ENCODE measurements around the gene CA11.
A peak's percentile ranks its signal among the peaks of the same experiment; 100 is the strongest.

CA11 gene

DNA sequence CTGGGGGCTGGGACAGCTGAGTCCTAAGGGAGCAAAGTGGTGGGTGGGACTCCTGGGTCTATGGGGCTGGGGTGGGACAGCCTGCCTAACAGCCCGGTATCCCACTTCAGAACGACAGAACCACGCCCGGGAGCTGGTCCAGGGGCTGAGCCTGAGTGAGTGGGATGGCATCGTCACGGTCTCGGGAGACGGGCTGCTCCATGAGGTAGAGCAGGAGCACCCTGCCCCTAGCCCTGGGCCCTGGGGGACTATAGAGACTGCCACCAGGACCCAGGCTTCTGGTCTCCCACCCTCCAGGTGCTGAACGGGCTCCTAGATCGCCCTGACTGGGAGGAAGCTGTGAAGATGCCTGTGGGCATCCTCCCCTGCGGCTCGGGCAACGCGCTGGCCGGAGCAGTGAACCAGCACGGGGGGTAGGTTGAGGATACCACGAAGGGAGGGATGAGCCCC lies 18.1 kb downstream of the CA11 start:
- no peak for DNase-seq

DNA sequence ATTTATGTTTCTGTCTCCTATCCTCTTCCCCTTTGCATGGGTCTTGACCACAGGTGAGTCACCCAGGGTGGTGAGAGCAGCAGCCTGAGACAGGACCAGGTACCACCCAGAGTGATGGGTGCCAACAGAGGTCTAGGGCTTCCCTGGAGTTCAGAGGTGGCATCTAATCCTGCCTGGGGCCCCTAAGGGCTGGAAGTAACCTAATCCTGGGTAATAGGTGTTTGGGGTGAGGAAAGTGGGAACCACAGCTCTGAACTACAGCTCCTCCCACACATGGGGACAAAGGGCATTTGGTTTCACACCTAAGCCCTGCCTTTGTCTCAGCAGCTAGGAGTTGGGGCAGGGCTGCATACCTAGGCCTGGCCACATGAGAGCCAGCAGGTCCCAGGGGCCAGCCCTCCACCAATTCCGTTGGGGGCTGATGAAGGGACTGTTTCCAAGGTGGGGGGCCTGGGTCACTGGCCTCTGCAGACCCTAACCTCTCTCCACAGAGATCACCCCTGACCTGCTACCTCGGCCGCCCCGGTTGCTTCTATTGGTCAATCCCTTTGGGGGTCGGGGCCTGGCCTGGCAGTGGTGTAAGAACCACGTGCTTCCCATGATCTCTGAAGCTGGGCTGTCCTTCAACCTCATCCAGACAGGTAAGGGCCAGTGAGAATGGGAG lies 18.7 kb downstream of the CA11 start:
- DNase-seq = no peak

DNA sequence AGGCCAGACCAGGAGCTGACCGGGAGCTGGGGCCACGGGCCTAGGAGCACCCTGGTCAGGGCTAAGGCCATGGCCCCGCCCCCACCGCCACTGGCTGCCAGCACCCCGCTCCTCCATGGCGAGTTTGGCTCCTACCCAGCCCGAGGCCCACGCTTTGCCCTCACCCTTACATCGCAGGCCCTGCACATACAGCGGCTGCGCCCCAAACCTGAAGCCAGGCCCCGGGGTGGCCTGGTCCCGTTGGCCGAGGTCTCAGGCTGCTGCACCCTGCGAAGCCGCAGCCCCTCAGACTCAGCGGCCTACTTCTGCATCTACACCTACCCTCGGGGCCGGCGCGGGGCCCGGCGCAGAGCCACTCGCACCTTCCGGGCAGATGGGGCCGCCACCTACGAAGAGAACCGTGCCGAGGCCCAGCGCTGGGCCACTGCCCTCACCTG lies 20.1 kb downstream of the CA11 start:
- DNase-seq = no peak

DNA sequence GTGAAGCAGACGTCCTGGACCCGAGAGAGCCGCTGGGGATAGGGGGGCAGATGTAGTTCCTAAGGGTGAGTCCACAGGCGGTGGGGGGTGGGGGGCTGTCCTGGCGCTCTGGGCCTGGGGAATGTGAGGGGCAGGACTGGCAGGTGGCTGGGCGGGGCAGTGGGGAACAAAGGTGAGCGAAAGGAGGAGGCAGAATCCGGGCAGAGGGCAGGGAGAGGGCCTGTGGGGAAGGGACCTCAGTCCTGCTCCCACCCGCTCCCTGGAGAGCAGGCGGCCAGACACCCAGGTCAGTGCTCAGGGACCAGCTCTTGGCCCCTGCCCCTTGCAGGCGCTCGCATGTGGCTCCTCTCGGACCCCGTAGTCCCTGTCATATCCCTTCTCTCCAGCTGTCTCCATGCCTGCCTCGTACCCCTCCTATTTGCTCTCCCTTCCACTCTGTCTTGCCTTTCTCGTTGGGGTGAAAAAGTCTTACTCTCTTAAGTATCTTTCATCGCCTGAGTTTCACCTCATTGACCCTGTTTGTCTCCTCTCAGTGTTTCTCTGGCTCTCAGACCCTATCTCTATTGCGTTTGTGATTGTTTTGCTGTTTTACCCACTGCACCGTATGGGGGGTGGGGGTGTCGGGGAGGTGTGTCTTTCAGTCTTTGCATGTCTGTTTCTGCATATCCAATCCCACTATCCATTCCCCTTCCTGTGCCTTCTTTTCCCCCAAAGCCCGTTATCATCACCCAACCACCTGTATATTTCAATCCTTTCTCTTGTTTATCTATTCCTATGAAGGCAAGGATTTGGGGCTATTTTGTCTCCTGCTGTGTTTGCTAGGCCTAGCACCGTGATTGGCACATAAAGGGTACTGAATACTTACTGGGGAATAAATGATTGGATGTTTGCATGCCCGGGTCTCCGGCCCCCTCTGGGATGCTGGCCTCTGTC lies 20.9 kb downstream of the CA11 start:
- DNase-seq = no peak

DNA sequence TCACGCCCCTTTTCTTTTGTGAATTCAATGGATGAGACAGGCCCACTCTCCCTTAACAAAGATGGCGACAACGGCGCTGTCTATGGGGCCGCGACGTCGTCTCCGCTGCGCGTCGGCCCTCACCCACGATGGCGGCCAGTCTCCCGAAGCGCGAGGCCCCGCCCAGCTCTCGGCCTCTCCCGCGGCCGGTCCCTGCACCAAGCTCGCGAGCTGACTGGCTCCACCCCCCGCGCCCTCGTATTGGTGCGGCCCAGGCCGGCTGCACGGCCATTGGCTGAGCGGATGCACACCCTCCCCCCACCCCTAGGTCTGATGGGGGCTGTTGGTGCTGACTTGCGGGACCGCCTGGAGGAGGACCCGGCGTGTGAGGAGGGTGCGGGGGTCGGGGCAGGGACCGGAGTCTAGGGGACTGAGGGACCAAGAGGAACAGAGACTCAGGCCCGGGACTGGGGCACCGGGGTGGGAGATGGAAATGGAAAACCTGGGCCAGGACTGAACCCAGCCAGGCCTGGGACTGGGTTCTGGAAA lies 21.9 kb downstream of the CA11 start:
- peak; percentile 98 for DNase-seq

DNA sequence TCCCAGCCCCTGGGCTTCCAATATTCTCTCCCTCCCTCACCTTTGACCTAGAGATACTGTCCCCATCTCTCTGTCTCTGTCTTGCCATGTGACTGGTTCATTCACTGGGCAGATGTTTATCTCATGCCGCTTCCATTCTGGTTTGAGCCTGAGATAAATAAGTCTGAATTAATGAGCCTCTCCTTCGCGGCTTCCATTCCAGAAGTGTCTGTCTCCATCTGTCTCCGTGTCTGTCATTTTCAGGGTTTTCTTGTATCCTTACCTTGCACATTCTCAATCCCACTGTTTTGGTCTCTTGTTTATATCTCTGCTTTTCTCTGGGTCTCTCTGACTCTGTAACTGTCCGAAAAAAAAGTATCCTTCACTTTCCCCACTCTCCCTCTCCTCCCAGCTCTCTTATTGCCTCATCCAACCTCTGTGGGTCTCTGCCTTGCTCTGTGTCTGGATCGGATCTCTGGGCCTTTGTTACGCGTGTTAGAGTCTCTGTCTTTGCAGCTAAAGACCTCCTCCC lies 22.4 kb downstream of the CA11 start:
- no peak for DNase-seq

DNA sequence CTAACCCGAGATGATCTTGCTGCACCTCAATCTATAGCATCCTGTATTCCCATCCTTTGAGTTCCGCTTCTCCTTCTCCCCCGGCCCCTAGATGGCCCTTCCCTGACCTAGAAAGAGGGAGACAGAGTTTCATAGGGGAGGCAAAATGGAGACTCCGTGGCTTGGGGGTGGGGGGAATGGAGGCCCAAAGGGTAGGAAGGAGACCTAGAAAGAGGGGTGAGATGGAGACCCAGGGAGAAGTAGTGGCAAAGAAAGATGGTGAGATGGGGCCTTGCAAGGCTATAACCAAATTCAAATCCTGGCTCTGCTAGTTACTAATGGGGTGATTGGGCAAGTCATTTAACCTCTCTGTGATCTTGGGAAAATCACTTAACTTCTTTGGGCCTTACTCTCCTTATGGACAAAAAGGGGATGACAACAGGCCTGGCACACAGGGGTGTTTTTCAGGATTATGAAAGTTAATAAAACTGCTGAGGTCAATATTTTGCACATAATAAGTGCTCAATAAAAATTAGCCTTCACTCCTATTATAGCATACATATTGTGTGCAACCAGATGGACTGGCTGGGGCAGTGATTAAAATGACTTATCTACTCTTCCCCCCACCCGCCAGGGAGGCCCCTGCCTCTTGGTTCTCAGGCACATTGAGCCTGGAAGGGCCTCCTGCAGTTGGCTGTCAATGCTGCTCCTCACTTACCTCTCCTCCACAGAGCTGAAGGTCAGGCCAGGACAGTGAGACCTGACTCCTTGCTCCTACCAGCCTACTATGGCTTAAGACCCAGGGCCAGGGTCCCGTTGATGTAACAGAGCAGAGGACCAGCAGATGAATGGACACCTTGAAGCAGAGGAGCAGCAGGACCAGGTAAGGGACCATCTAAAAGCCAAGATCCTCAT lies 26.0 kb downstream of the CA11 start:
- DNase-seq = no peak

DNA sequence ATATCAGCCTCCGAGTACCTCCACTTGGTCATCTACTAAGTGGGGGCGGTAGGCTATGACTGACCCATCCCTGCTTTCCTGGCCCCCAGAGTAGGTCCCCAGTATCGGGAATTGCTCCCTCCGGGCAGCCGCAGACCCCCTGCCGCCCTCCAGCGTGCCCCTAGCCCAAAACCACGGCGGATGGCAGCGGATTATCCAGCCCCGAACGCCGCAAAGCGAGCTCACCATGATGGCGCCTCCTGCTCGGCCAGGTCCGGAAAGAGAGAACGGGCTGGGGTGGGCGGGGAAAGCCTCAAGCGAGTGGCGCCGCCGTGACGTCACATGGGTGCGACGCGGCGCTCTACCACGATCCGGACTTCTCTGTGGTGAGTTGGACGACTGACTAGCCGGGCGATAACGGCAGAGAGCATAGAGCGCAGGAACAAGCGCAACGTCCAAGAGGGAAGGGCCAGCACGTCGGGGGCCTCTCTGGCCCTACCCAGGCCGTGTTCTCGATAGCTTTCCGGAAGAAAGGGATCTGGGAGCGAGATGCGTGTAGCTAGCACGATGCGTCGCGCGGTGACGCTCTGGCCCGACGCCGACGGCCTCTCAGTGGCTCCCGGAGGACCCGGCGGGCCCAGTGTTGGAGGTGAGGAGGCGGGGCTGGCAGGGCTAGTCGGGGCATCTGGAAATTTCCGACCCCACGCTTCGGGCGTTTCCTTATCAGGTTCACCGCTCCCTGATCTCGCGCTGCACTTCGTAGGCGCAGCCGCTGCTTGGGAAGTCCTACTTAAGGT lies 26.9 kb downstream of the CA11 start, which contains the start of the genes RPL18 and SPHK2:
Gene RPL18, minus strand, starts transcription at position 263 of the 776 bp plus-strand sequence. Its CDS starts 35 bp downstream, at position 228.
Gene SPHK2, plus strand, starts transcription at position 591 of the 776 bp plus-strand sequence. CDS start 1,009 bp downstream, outside the sequence.
- DNase-seq = peak; percentile 100

DNA sequence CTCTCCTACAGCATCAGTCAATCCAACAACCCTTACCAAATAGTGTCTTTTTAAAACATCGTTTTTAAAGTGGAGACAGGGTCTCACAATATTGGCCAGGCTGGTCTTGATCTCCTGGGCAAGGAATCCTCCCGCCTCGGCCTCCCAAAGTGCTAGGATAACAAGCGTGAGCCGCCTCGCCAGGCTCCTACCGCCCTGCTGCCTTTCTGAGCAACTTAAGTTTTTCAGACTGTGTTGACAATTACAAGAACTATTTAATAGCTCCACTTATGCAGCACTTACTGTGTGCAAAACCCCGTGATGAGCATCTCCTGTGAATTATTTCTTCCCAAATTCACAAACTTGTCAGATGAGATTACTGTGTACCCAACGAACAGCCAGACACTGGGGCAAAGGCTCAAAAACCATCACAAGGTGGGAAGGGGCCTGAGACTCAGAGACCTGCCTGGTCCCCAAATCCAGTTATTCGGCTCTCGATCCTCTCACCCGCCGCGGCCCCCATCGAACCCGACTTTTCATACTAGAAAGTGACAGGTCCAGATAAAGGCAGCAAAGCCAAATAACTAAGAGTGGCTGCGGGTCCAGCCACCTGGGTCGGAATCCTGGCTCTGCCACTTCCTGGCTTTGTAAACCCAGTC lies 27.6 kb downstream of the CA11 start:
- no peak for DNase-seq

DNA sequence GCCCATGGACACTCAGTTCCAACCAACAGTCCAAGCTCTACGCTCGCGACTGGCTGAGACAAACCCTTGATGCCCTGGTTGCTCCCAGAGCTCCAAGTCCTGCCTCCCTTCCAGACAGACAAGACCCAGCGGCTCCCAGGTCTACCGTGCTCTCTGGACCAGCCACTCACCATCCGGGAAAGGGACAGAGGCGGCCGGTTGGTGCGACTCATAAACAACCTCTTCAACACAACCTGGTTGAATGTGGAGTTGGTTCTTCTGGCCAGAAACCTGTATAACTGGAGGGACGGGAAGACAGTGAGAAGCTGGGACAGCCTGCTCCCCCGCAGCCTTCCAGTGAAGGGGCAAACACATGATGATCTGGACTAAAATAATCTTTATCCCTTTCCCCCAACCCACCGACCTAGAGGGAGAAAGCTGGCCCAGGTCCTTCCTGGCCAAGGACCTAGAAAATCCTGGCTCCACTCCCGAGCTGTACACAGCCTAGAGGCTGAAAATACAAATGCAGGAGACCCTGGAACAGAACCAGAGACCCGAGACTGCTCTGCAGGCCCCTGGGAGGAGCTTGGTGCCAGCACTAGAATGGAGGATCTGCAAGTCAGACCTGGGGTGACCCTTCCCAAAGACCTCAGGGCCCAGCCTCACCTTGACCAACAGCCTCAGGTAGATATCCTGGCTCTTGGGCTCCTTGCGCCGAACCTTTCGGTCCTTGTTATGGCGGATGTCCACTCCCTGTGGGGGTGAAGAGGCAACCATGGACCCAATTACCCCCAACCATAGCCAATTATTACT lies 28.6 kb downstream of the CA11 start:
- no peak for DNase-seq

DNA sequence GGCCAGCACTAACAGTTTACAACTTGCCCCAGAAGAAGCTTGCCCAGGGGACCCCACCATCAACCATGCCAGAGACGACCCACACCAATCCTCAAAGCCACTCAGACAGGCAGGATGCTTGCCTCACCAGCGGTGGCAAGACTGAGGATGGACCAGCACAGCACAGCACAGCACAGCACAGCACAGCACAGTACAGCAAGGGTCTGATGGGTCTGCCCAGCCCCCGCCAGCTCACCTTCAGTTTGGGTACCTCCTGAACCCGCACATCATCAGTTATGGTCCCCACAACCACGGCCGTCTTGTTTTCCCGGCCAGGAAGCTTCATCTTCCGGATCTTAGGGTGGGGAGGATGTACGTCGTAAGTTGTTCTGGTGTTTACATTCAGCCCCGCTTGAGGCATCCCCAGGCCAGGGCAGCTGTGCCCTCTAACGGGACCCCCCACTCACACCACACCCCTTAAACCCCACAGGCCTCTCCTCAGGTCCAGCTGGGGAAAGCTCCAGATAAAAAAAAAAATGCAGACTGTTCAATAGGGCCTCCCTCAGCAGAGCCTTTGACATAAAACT lies 29.4 kb downstream of the CA11 start:
- no peak for DNase-seq

DNA sequence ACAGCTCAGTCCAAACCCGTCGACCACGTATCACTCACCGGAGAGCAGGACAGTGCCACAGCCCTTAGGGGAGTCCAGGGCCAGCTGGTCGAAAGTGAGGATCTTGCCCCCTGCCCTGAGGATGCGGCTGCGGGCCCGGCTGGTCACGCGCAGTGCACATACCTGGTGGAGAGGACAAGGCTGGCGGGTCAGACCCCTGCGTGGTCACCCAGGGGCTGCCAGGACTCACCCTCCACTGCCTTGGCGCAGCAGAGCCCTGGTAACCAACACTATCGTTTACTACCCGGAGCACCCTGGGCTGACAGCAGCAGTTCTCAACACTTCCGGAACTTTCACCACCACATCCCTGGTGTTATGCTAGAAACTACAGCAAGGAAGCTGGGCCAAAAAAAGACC lies 29.9 kb downstream of the CA11 start:
- DNase-seq = no peak

DNA sequence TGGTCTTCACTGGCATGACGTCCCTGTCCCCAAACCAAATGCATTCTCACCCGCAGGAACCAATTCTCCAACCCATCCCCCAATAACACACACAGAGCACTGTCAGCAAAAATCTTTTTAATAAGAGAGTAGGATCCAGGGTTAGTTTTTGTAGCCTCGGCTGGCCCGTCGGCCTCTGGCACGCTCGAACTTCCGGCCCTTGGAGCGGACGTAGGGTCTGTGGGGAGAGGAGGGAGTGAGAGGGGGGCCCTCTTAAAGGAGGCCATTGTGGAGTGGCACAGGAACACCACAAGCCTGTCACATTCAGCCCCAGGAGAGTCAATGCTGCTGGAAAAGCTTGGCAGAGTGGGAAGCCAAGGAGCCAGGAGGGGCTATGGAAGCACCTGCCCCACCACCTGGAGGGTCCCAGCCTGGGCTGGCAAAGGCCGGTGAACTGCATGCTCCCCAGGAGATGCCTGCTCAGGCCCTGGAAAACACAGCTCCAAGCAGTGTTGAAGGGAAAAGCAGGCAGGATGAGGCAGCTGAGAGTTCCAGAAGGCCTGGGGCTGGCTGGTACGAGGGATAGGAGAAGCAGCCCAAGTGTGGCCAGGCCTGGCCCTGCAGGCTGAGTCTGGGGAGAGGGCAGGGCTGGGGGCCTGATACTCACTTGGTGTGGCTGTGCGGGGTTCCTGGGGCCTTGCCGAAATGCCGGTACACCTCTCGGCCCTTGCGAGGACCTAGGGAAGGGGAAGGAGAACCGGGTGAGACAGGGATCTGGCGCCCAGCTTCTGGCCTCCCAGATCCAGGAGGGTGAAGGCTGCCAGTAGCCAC lies 30.6 kb downstream of the CA11 start:
- no peak for DNase-seq

DNA sequence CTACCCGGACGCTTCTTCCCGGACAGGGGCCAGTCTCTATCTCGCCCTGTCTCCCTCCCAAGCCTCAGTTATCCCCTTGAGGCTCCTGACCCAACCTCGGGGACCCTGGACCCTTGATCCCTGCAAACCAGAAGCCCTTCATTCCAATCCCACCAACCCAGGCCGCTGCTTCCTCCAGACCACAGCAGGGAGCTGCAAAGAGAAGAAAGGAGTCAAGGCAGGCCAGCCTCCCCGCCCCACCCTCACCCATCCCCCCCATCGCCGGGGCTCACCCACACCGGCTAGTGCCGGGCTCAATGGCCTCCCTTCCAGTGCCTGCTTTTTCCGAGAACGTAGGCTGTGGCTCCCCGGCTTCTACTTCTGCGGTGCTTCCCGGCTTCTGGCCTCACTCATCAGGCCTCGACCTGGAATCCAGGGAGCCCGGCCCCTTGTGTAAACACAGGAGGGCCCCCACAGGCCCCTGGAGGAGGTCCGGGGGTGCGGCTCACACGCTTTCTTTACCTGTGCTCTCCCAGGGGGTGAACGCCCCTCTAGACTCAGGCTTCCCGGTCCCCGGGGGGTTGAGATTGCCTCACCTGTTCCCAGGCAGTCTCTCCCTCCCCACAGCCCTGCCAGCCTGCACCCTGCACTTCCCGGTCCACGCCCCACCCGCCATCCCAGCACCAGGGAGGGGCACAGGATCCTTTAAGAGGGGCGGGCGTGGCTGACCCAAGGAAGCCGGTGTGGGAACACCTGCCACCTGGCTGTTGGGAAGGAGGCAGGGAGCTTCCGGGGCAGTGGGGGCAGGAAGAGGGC lies 31.4 kb downstream of the CA11 start, which contains the start of gene FAM83E:
Gene FAM83E, minus strand, starts transcription at position 641 of the 795 bp plus-strand sequence. CDS start 1,704 bp downstream, outside the sequence.
- no peak for DNase-seq

DNA sequence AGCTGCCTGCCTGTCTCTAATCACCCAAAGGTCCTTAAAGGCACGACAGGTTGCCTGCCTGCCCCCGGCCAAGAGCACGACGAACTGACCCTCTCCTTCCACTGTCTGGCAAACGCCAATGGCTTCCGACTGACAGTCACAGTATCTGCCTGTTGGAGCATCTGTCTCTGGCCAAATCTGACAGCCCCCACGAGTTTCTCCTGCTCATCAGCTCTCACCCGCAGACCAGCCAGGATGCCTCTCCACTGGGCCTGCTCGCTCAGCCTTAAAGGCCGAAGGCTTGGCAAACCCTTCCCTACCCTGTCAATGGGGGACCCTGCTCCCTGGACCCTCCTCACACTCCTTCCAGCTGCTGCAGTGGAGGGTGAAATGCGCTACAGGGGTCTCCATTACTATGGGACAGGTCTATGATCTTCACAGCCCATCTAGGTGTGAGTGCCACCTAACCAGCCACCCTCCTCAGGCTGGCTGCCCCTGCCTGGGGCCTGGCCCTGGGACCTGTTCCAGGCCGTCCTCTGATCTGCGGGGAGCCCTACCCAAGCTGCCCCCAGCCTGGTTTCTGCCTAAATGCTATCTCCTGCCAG lies 32.0 kb downstream of the CA11 start:
- no peak for DNase-seq

DNA sequence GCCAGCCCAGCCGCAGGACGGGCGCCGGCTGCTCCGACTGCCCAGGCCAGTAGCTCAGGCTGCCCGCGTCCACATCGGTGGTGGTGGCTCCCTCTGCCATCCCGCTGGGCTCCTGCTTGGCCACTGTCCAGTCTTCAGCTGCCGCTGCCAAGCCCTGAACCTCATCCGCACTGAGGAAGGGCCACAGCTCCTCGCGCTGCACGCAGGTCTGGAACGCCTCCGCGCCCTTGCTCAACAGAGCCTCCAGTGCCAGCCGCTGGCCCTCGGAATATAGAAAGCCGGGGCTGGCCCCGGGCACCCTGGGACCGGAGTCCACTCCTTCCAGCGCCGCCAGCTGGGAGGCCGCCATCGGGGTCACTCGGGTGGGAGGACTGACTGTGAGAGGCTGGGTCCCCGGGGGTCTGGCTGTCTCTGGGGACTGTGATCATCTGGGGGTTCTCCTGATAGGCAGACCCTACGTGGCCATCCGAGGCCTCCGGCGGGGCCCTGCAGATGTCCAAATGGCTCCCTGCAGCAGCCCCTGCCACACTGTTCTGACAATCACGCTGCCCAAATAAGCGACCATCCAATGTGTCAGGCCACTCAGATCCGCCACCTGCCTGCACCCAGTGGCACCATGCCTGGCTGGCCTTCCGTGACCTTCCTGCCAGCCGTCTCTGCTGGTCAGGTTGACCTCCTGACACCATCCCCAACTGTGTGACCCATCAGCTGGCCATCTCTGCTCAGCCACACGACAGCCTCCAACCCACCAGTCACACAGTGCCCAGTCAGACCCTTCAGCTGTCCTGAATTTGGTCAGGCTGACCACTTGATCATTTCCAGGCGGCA lies 32.7 kb downstream of the CA11 start:
- no peak for DNase-seq

Data from fibroblast of skin of right biceps (primary cell).